LNCAP (cell line): ENCODE measurements around the gene PRKCH.

Source experiments
- TF ChIP-seq, protein P1 (sequence below): fragments of 450-650 bp; IDR thresholded peaks from 2 replicates; pipeline ENCODE4 v1.5.1; 2017; ENCODE audit warnings: mild to moderate bottlenecking

The PRKCH gene

GRCh38 chr14:61486930-61487495 lies 165.6 kb downstream of the PRKCH start:
- TF ChIP-seq, protein P1, sequence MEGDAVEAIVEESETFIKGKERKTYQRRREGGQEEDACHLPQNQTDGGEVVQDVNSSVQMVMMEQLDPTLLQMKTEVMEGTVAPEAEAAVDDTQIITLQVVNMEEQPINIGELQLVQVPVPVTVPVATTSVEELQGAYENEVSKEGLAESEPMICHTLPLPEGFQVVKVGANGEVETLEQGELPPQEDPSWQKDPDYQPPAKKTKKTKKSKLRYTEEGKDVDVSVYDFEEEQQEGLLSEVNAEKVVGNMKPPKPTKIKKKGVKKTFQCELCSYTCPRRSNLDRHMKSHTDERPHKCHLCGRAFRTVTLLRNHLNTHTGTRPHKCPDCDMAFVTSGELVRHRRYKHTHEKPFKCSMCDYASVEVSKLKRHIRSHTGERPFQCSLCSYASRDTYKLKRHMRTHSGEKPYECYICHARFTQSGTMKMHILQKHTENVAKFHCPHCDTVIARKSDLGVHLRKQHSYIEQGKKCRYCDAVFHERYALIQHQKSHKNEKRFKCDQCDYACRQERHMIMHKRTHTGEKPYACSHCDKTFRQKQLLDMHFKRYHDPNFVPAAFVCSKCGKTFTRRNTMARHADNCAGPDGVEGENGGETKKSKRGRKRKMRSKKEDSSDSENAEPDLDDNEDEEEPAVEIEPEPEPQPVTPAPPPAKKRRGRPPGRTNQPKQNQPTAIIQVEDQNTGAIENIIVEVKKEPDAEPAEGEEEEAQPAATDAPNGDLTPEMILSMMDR = no peak

- TF ChIP-seq, protein P1 = no peak
Measured at GRCh38 chr14:61488417-61489401, 167.3 kb downstream of the PRKCH start.

- TF ChIP-seq, protein P1 = no peak
Measured at GRCh38 chr14:61489512-61489911, 168.1 kb downstream of the PRKCH start.

GRCh38 chr14:61489932-61490331 lies 168.6 kb downstream of the PRKCH start:
- TF ChIP-seq, protein P1 = no peak

- TF ChIP-seq, protein P1 = no peak
Measured at GRCh38 chr14:61491224-61491623, 169.8 kb downstream of the PRKCH start.

DNA sequence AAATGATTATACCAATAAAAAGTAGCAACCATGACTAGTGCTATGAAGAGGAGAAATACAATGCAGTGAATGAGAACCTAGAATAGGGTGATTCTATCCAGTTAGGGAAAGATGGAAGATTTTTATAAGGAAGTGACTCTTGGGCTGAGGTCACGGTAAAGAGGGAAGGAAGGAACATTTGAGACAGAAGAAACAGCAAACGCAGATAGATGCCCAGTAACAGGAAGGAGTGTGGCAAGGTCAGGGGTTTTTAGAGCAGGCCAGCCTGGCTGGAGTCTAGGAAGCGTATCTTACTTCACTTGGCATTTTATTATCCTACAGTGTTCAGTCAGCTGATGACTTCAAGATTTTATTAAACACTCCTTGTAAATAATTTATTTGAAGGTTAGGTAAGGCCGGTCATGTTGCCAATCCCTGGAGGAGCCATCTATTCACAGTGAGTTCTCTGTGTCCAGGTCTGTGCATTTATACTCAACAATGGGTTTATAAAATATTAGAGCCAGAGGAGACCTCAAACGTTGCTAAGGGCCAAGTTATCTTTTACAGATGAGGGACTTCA lies 170.6 kb downstream of the PRKCH start:
- TF ChIP-seq, protein P1 = no peak

DNA sequence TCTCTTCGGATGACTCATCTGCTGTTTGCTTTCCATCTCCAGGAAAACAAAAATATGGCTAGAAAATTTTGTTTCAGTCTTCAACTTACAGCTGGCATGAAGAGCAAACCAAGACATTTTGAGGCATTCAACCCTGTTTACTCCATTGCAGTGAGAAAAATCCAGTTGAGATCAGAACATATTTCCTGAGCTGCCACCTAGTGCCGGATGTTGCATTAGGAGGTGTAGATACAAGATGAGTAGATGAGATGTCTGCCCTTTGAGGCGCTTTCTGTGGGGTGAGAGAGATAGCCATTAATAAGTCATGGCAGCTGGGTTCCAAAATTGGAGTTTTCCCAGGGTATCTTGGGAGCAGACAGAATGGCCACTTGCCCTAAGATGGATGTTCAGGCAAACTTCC lies 171.1 kb downstream of the PRKCH start:
- TF ChIP-seq, protein P1 = no peak
